GM23248 (cell line): ENCODE results near the gene KLHL12. TPM values are rescaled to one million over a fixed set of nuclear protein-coding genes. Genes with fewer than 3 reads are reported as not detected.
"Not testable (repeated sequence)": the region's sequence is repeated elsewhere in the genome, so short reads cannot be mapped to it uniquely, and the experiment has no call there.

Experiments
- DNase-seq: peaks from one replicate; pipeline ENCODE4 v3.0.0-alpha.2; 2015
- H2AFZ ChIP-seq: fragments of 200-600 bp; sonication (generic); 2 replicates; pipeline ENCODE4 v1.6.1; 2016; ENCODE audit warnings: antibody characterized with exemption
- H3F3A ChIP-seq: fragments of 200-600 bp; sonication (generic); 2 replicates; pipeline ENCODE4 v1.6.1; 2016; ENCODE audit warnings: mild to moderate bottlenecking, antibody characterized with exemption, mixed run types; ENCODE audit not compliant: insufficient read depth
- H3K27ac ChIP-seq: fragments of 200-600 bp; sonication (generic); 2 replicates; pipeline ENCODE4 v1.5.1; 2016; ENCODE audit warnings: mild to moderate bottlenecking
- H3K27me3 ChIP-seq: fragments of 200-600 bp; sonication (generic); replicated peaks from 2 replicates; pipeline ENCODE4 v1.6.1; 2016; ENCODE audit warnings: mild to moderate bottlenecking; ENCODE audit not compliant: insufficient read depth
- H3K36me3 ChIP-seq: fragments of 200-600 bp; sonication (generic); 2 replicates; pipeline ENCODE4 v1.6.1; 2016; ENCODE audit warnings: low read depth, mild to moderate bottlenecking
- H3K4me1 ChIP-seq: fragments of 200-600 bp; sonication (generic); 2 replicates; pipeline ENCODE4 v1.6.1; 2016; ENCODE audit warnings: mild to moderate bottlenecking; ENCODE audit not compliant: insufficient read depth
- H3K4me2 ChIP-seq: fragments of 200-600 bp; sonication (generic); one replicate; pipeline ENCODE4 v1.6.1; 2016; ENCODE audit warnings: mild to moderate bottlenecking; ENCODE audit not compliant: unreplicated experiment
- H3K4me3 ChIP-seq: fragments of 200-600 bp; sonication (generic); 2 replicates; pipeline ENCODE4 v1.5.1; 2016; ENCODE audit warnings: mild to moderate bottlenecking
- H3K79me2 ChIP-seq: fragments of 200-600 bp; sonication (generic); 2 replicates; pipeline ENCODE4 v1.6.1; 2016; ENCODE audit warnings: mild to moderate bottlenecking; ENCODE audit not compliant: insufficient read depth
- H3K9ac ChIP-seq: fragments of 200-600 bp; sonication (generic); 2 replicates; pipeline ENCODE4 v1.6.1; 2016; ENCODE audit warnings: mild to moderate bottlenecking
- H3K9me2 ChIP-seq: fragments of 200-600 bp; sonication (generic); 2 replicates; pipeline ENCODE4 v1.6.1; 2016; ENCODE audit warnings: mixed run types, mild to moderate bottlenecking, moderate library complexity; ENCODE audit not compliant: insufficient read depth
- H3K9me3 ChIP-seq: fragments of 200-600 bp; sonication (generic); one replicate; pipeline ENCODE4 v1.6.1; 2017; ENCODE audit warnings: low read depth
- H4K20me1 ChIP-seq: fragments of 200-600 bp; sonication (generic); 2 replicates; pipeline ENCODE4 v1.6.0; 2016; ENCODE audit not compliant: insufficient read depth
- EZH2 ChIP-seq: fragments of 200-600 bp; sonication (generic); IDR thresholded peaks from 2 replicates; pipeline ENCODE4 v1.6.1; 2018; ENCODE audit warnings: antibody characterized with exemption, mild to moderate bottlenecking; ENCODE audit not compliant: insufficient read depth, poor library complexity, severe bottlenecking
- EZH2phosphoT487 ChIP-seq: fragments of 200-600 bp; sonication (generic); IDR thresholded peaks from 2 replicates; pipeline ENCODE4 v1.6.1; 2018; ENCODE audit warnings: antibody characterized with exemption, moderate library complexity, mild to moderate bottlenecking, low read depth; ENCODE audit not compliant: insufficient read depth
- WGBS, 2 experiments: methylation state at CpG; one replicate each; pipeline ENCODE4 v1.1.6; 2015 to 2017; ENCODE audit warnings: low lambda C conversion rate in 2 of 2, low coverage in 1 of 2; ENCODE audit errors: missing lambda C conversion rate in 2 of 2; 5-methylcytosine and 5-hydroxymethylcytosine counted together
- in situ Hi-C: fragments of 300-500 bp; cut with MboI; formaldehyde crosslinking; loops from 2 replicates; pipeline ENCODE4 v1.15.0; 2020
- polyA plus RNA-seq: library from polyadenylated mRNA; unstranded; fragments of >200 nt; fragmentation: Nextera tagmentation; extraction: Ambion mirVana; gene quantifications from 2 replicates; pipeline ENCODE4 v1.2.1, GENCODE V29; 2016
- total RNA-seq: library from RNA; depleted of rRNA; stranded (reverse); fragments of >200 nt; shearing (Covaris generic); gene quantifications from 2 replicates; pipeline ENCODE4 v1.2.3, GENCODE V29; 2014

Gene KLHL12
- total and polyA plus RNA-seq, 2 experiments from 2014 or later: 20.8 to 22.0 TPM

DNA sequence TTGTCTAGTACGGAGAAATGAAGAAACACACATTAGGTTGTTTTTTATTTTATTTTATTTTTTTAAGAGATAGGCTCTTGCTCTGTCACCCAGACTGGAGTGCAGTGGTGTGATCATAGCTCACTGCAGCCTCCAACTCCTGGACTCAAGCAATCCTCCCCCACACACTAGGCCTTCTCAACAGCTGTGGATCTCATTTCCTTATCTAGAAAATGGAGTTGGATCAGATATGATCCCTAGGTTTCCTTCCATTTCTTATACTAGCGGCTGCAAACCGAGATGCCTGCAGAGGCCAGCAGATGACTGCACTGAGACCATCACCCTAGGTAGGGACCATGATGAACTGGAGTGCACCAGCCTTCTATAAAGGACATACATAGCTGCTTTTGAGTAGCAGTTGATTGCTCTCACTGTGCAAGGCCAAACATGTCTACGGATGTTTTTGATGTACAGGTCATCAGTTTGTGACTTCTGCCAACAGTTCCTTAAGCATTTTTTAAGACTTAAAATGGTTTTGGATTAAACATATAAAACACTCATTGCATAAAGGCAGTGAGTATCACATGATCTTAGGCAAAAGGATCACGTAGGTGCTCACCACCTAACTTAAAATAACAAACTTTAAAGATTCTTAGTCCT lies 11.4 kb upstream of the KLHL12 start:
- Histone ChIP-seq H3K36me3 (peaks cover 29% of the 10 kb centered on the region), H3K4me3 (no peak overlapping the region), H3K4me2 (no peak overlapping the region), H3K27me3 (no peaks in the 10 kb centered on the region), H3K9ac (no peak overlapping the region), H3F3A (peaks cover 7% of the 10 kb centered on the region), H3K4me1 (no peaks in the 10 kb centered on the region), H4K20me1 (no peaks in the 10 kb centered on the region), H2AFZ (no peak overlapping the region), H3K9me2 (no peaks in the 10 kb centered on the region), H3K9me3 (no peaks in the 10 kb centered on the region), H3K79me2 (no peaks in the 10 kb centered on the region), H3K27ac (no peak overlapping the region)
- no peak for TF ChIP-seq EZH2phosphoT487
- TF ChIP-seq EZH2: no peak
- 89 to 90% methylated on average over 5 of the region's 5 CpGs for WGBS, 2 experiments
- no peak for DNase-seq
- in situ Hi-C loops: no loop called here

DNA sequence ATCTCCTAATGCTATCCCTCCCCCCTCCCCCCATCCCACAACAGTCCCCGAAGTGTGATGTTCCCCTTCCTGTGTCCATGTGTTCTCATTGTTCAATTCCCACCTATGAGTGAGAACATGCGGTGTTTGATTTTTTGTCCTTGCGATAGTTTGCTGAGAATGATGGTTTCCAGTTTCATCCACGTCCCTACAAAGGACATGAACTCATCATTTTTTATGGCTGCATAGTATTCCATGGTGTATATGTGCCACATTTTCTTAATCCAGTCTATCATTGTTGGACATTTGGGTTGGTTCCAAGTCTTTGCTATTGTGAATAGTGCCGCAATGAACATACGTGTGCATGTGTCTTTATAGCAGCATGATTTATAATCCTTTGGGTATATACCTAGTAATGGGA lies 9.4 kb upstream of the KLHL12 start:
- in situ Hi-C loops, H4K20me1 ChIP-seq: not testable (repeated sequence)

DNA sequence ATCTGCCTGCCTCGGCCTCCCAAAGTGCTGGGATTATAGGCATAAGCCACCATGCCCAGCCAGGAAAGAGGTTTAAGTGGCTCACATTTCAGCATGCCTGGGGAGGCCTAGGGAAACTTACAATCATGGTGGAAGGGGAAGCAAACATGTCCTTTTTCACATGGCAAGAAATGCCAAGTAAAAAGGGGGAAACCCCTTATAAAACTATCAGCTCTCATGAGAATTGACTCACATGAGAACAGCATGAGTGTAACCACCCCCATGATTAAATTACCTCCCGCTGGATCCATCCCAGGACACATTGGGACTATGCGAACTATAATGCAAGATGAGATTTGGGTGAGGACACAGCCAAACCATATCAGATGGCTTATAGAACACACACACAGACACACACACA lies 8.8 kb upstream of the KLHL12 start:
- no peaks in the 10 kb centered on the region for H3K27me3 ChIP-seq
- no peaks in the 10 kb centered on the region for H3K4me1 ChIP-seq
- H3K36me3 ChIP-seq: peaks cover 6% of the 10 kb centered on the region; the same call in 1 of the 2 replicates
- no peak overlapping the region for H3K4me3 ChIP-seq
- no peak for DNase-seq
- no peaks in the 10 kb centered on the region for H3K9me2 ChIP-seq
- no peaks in the 10 kb centered on the region for H3K9me3 ChIP-seq
- no peak overlapping the region for H3K27ac ChIP-seq
- H2AFZ ChIP-seq: no peak overlapping the region
- TF ChIP-seq EZH2phosphoT487: no peak
- no peak for TF ChIP-seq EZH2
- H3F3A ChIP-seq: peaks cover 7% of the 10 kb centered on the region; the same call in 1 of the 2 replicates
- in situ Hi-C loops: no loop called here
- no peaks in the 10 kb centered on the region for H4K20me1 ChIP-seq
- 57 to 64% methylated on average over 3 of the region's 3 CpGs for WGBS, 2 experiments
- H3K4me2 ChIP-seq: no peak overlapping the region
- no peaks in the 10 kb centered on the region for H3K79me2 ChIP-seq
- H3K9ac ChIP-seq: no peak overlapping the region

More for the DNA sequence above, 9.4 kb upstream of the KLHL12 start:
- H2AFZ ChIP-seq, H3F3A ChIP-seq, H3K79me2 ChIP-seq, H3K9me2 ChIP-seq, H3K4me2 ChIP-seq, H3K4me1 ChIP-seq, H3K27ac ChIP-seq, DNase-seq, H3K4me3 ChIP-seq, H3K9ac ChIP-seq, H3K9me3 ChIP-seq, H3K27me3 ChIP-seq: not testable (repeated sequence)
- 83% methylated on average over 3 of the region's 6 CpGs; no CpG with 5 or more reads in 1 of the 2 experiments for WGBS, 2 experiments
- H3K36me3 ChIP-seq: peaks cover 11% of the 10 kb centered on the region; the same call in 1 of the 2 replicates

DNA sequence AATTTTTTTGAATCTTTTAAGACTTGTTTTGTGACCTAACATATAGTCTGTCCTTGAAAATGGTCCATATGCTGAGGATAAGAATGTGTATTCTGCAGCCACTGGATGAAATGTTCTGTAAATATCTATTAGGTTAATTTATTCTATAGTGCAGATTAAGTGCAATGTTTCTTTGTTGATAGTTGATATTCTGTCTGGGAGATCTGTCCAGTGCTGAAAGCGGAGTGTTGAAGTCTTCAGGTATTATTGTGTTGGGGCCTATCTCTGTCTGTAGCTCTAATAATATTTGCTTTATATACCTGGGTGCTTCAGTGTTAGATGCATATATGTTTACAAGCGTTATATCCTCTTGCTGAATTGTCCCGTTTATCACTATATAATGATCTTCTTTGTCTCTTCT lies 7.7 kb upstream of the KLHL12 start:
- Histone ChIP-seq H3K9ac (no peak overlapping the region), H3K4me2 (no peak overlapping the region), H3K27ac (no peak overlapping the region), H3F3A (peaks cover 7% of the 10 kb centered on the region; the same call in 1 of the 2 replicates), H3K4me1 (no peaks in the 10 kb centered on the region), H3K9me2 (no peaks in the 10 kb centered on the region), H3K27me3 (no peaks in the 10 kb centered on the region), H4K20me1 (no peaks in the 10 kb centered on the region), H3K79me2 (no peaks in the 10 kb centered on the region), H3K9me3 (no peaks in the 10 kb centered on the region), H3K4me3 (no peak overlapping the region), H2AFZ (no peak overlapping the region), H3K36me3 (no peaks in the 10 kb centered on the region)
- in situ Hi-C loops: no loop called here
- no peak for DNase-seq
- TF ChIP-seq EZH2 (no peak), EZH2phosphoT487 (no peak)
- 52 to 65% methylated on average over 3 of the region's 3 CpGs for WGBS, 2 experiments

DNA sequence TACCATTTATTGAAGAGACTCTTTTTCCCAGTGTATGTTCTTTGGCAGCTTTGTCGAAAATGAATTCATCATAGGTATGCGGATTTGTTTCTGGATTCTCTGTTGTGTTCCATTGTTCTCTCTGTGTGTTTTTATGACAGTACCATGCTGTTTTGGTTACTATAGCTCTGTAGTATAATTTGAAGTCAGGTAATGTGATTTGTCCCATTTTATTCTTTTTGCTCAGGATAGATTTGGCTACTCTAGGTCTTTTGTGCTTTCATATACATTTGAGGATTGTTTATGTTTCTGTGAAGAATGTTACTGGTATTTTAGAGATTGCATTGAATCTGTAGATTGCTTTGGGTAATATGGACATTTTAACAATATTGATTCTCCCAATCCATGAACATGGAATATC lies 5.4 kb upstream of the KLHL12 start:
- Histone ChIP-seq H3K9me3 (no peaks in the 10 kb centered on the region), H3K4me1 (no peaks in the 10 kb centered on the region), H3K4me3 (no peak overlapping the region), H3K9me2 (no peaks in the 10 kb centered on the region), H2AFZ (no peak overlapping the region), H3K27ac (no peak overlapping the region), H4K20me1 (no peaks in the 10 kb centered on the region), H3K4me2 (no peak overlapping the region), H3K79me2 (no peaks in the 10 kb centered on the region), H3K27me3 (no peaks in the 10 kb centered on the region), H3K36me3 (no peaks in the 10 kb centered on the region), H3F3A (no peaks in the 10 kb centered on the region), H3K9ac (no peak overlapping the region)
- TF ChIP-seq EZH2phosphoT487 (no peak), EZH2 (no peak)
- 74 to 79% methylated on average over 2 of the region's 2 CpGs for WGBS, 2 experiments
- in situ Hi-C loops: no loop called here
- no peak for DNase-seq
